ENCODE measurements around the gene CCDC73. TPM values are rescaled to one million over a fixed set of nuclear protein-coding genes. Genes with fewer than 3 reads are reported as not detected.

CCDC73 gene
- total and polyA plus RNA-seq, 7 donors = not detected

DNA sequence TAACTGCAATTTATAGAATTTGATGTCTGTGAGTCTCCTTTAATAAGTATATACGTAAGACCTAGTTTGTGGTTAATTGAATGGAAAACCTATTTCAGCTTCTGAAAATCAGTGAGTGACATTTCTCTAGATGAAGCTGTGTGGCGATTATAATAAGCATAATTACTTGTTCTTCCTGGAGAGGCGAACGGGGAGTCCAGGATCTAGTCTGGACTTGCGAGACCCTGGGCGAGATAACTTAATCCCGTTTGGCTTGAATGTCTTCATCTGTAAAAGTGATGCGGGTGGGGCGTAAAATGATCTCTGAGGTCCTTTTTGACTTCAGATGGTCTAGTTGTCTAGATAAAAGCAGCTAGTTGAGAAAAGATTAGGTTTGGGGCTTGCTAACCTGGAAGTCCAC lies 36.3 kb upstream of the CCDC73 start:
- H3K4me1 ChIP-seq = peaks cover 0 to 14% (median 11%) of the 10 kb centered on the region in 4 donors
- DNase-seq = no peak
- intact Hi-C loops (cut with DNase I) = no loop called here
- peak overlapping the region in 1 of 4 donors; percentile 60 for H3K4me3 ChIP-seq
- 54 to 76% methylated on average over 9 of the region's 9 CpGs for WGBS, 2 donors
- peaks cover 0 to 21% (median 13%) of the 10 kb centered on the region in 3 donors for H3K27me3 ChIP-seq
- H3K9me3 ChIP-seq = no peaks in the 10 kb centered on the region
- no peak overlapping the region for H3K27ac ChIP-seq
- no peak for TF ChIP-seq EP300 (IDR thresholded peaks at IDR 0.05)
- no peak for TF ChIP-seq POLR2A (IDR thresholded peaks at IDR 0.05)
- TF ChIP-seq, protein P1, sequence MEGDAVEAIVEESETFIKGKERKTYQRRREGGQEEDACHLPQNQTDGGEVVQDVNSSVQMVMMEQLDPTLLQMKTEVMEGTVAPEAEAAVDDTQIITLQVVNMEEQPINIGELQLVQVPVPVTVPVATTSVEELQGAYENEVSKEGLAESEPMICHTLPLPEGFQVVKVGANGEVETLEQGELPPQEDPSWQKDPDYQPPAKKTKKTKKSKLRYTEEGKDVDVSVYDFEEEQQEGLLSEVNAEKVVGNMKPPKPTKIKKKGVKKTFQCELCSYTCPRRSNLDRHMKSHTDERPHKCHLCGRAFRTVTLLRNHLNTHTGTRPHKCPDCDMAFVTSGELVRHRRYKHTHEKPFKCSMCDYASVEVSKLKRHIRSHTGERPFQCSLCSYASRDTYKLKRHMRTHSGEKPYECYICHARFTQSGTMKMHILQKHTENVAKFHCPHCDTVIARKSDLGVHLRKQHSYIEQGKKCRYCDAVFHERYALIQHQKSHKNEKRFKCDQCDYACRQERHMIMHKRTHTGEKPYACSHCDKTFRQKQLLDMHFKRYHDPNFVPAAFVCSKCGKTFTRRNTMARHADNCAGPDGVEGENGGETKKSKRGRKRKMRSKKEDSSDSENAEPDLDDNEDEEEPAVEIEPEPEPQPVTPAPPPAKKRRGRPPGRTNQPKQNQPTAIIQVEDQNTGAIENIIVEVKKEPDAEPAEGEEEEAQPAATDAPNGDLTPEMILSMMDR (IDR thresholded peaks at IDR 0.05) = no peak
- no peak for TF ChIP-seq POLR2AphosphoS5 (IDR thresholded peaks at IDR 0.05)
- no peaks in the 10 kb centered on the region for H3K36me3 ChIP-seq

DNA sequence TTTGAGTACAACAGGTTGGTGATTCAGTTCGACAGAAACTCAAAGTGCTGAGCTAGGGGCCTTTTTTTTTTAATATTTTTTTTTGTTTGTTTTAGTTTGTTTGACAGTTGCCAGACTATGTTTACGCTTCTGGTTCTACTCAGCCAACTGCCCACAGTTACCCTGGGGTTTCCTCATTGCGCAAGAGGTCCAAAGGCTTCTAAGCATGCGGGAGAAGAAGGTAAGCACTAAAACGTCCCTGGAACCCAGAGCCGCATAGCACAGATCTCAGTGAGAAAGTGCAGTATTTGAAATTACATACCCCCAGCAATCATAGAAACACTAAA lies 35.9 kb upstream of the CCDC73 start:
- intact Hi-C loops (cut with DNase I) = no loop called here
- Histone ChIP-seq H3K27ac (peak overlapping the region in 1 of 4 donors; percentile 63), H3K4me1 (peaks cover 0 to 14% (median 11%) of the 10 kb centered on the region in 4 donors), H3K27me3 (peaks cover 0 to 21% (median 13%) of the 10 kb centered on the region in 3 donors), H3K4me3 (peak overlapping the region; percentile 27 to 60 (median 58)), H3K9me3 (no peaks in the 10 kb centered on the region), H3K36me3 (no peaks in the 10 kb centered on the region)
- no peak for TF ChIP-seq POLR2AphosphoS5 (IDR thresholded peaks at IDR 0.05)
- no peak for TF ChIP-seq POLR2A (IDR thresholded peaks at IDR 0.05)
- TF ChIP-seq, protein P1 (IDR thresholded peaks at IDR 0.05) = no peak
- TF ChIP-seq EP300 (IDR thresholded peaks at IDR 0.05) = no peak
- no peak for DNase-seq
- 3 to 14% methylated on average over 6 of the region's 6 CpGs for WGBS, 2 donors

DNA sequence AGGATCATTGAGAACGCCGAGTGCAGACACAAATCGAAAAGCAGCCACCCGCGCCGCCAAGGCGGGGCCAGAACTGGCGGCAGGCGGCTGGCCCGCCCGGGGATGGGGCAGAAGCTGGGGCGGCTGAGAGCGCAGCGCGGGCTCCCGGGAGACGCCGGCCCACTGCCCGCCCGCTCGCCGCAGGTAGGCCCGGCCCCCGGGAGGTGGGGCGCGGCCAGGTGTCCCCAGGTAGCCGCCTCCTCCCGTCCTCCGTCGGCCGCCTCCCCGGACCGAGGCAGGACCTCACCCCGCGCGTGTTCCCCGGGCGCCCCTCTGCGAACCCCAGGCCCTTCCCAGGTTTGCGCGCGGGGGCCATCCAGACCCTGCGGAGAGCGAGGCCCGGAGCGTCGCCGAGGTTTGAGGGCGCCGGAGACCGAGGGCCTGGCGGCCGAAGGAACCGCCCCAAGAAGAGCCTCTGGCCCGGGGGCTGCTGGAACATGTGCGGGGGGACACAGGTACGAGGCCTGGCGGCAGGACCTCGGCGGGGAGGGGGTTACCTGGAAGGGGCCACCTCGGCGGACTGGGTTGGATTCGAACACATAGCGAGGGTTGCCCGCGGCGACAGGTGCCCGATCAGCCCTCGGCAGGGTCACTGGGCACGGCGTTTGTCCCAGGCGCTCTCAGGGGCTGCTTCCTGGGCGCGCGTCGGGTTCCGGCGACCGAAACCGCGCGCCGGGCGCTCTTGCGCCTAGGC lies 35.4 kb upstream of the CCDC73 start, which contains the start of gene PRRG4:
PRRG4 (plus strand) TSS at position 248 of the 733 bp plus-strand sequence. CDS start 603 bp downstream, outside the sequence.
- no peaks in the 10 kb centered on the region for H3K9me3 ChIP-seq
- WGBS, 2 donors = 1 to 2% methylated on average over 85 of the region's 85 CpGs
- TF ChIP-seq POLR2A (IDR thresholded peaks at IDR 0.05) = no peak
- TF ChIP-seq POLR2AphosphoS5 (IDR thresholded peaks at IDR 0.05) = no peak
- TF ChIP-seq, protein P1 (IDR thresholded peaks at IDR 0.05) = no peak
- TF ChIP-seq EP300 (IDR thresholded peaks at IDR 0.05) = no peak
- H3K27me3 ChIP-seq = peaks cover 0 to 21% (median 13%) of the 10 kb centered on the region in 3 donors
- H3K4me3 ChIP-seq = peak within 1 kb of the TSS; percentile 27 to 60 (median 58)
- peak within 1 kb of the TSS in 3 of 4 donors; percentile 31 to 63 (median 44) for H3K27ac ChIP-seq
- DNase-seq = peak; percentile 67
- intact Hi-C loops (cut with DNase I) = no loop called here
- H3K36me3 ChIP-seq = no peaks in the 10 kb centered on the region
- peaks cover 0 to 14% (median 11%) of the 10 kb centered on the region in 4 donors for H3K4me1 ChIP-seq

DNA sequence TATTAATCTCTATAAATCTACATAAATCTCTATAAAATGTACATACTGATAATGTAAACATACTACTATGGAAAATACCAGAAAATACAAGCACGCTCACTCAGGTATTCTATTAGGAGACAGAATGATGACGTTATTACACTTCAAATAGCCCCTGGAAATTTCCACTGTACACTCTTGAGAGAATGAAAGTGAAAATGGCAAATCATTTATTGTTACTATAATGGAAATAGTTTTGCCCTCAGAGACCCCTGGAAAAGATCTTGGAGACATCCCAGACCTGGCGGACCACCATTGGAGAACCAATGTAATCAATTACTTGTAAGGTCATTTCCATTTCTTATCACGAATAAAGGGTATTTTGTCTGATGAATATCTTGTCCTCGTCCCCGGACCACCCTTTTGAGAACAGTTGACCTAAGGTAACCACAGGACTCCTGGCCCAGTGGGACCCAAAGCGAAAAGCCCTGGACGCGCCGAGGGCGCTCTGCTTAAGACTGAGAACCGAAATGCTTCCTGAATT lies 34.8 kb upstream of the CCDC73 start:
- Histone ChIP-seq H3K27me3 (peaks cover 0 to 21% (median 13%) of the 10 kb centered on the region in 3 donors), H3K27ac (peak overlapping the region in 3 of 4 donors; percentile 31 to 63 (median 44)), H3K9me3 (no peaks in the 10 kb centered on the region), H3K4me3 (peak overlapping the region; percentile 27 to 60 (median 58)), H3K36me3 (no peaks in the 10 kb centered on the region), H3K4me1 (peaks cover 0 to 14% (median 11%) of the 10 kb centered on the region in 4 donors)
- DNase-seq = no peak
- 2 to 8% methylated on average over 12 of the region's 12 CpGs for WGBS, 2 donors
- TF ChIP-seq POLR2AphosphoS5 (IDR thresholded peaks at IDR 0.05) (peak in 3 of 4 donors; percentile 48 to 61 (median 51)), EP300 (IDR thresholded peaks at IDR 0.05) (no peak)
- TF ChIP-seq, protein P1 (IDR thresholded peaks at IDR 0.05) = no peak
- intact Hi-C loops (cut with DNase I) = no loop called here
